Liver (tissue), 9 donors: ENCODE results near the gene PITRM1. TPM values are rescaled to one million over a fixed set of nuclear protein-coding genes. Genes with fewer than 3 reads are reported as not detected.

Source experiments
- DNase-seq: peaks from one replicate; pipeline ENCODE4 v3.0.0-alpha.2; 2017; ENCODE audit warnings: low spot score
- H3K27ac ChIP-seq, 2 donors: one replicate each; pipeline ENCODE4 v1.7.0; 2013; ENCODE audit warnings: inconsistent platforms in 2 of 2, low read length in 2 of 2, control low read depth in 1 of 2, low read depth in 1 of 2, mild to moderate bottlenecking in 1 of 2
- H3K27me3 ChIP-seq, 4 donors: one replicate each; pipeline versions ENCODE4 v1.6.1 to v1.7.0; 2013; ENCODE audit warnings: low read length in 3 of 4, inconsistent platforms in 1 of 4, mild to moderate bottlenecking in 1 of 4, moderate library complexity in 1 of 4; ENCODE audit not compliant: control insufficient read depth in 4 of 4, insufficient read depth in 4 of 4
- H3K36me3 ChIP-seq, 4 donors: one replicate each; pipeline versions ENCODE4 v1.6.1 to v1.7.0; 2013; ENCODE audit warnings: low read length in 3 of 4, mild to moderate bottlenecking in 3 of 4, low read depth in 1 of 4, moderate library complexity in 1 of 4; ENCODE audit not compliant: control insufficient read depth in 4 of 4, insufficient read depth in 3 of 4
- H3K4me1 ChIP-seq, 4 donors: one replicate each; pipeline versions ENCODE4 v1.6.1 to v1.7.0; 2013; ENCODE audit warnings: low read length in 3 of 4, mild to moderate bottlenecking in 3 of 4, moderate library complexity in 1 of 4; ENCODE audit not compliant: control insufficient read depth in 4 of 4, insufficient read depth in 4 of 4
- H3K4me3 ChIP-seq, 3 donors: one replicate each; pipeline versions ENCODE4 v1.6.1 to v1.7.0; 2013; ENCODE audit warnings: low read length in 3 of 3, control low read depth in 1 of 3, low read depth in 1 of 3, mild to moderate bottlenecking in 1 of 3
- H3K9ac ChIP-seq, 2 donors: one replicate each; pipeline ENCODE4 v1.7.0; 2013; ENCODE audit warnings: low read length in 2 of 2, mild to moderate bottlenecking in 2 of 2, moderate library complexity in 2 of 2, control low read depth in 1 of 2, low read depth in 1 of 2
- H3K9me3 ChIP-seq, 4 donors: one replicate each; pipeline versions ENCODE4 v1.6.1 to v1.7.0; 2013; ENCODE audit warnings: low read length in 3 of 4; ENCODE audit not compliant: control insufficient read depth in 4 of 4
- FOXA1 ChIP-seq: IDR thresholded peaks from 2 replicates; pipeline ENCODE4 v1.6.1; 2016; ENCODE audit warnings: antibody characterized with exemption
- FOXA2 ChIP-seq: IDR thresholded peaks from 2 replicates; pipeline ENCODE4 v1.6.1; 2016; ENCODE audit warnings: antibody characterized with exemption
- HNF4A ChIP-seq, 2 donors: conservative IDR thresholded peaks; 2 replicates each; pipeline ENCODE4 v1.6.1; 2016; ENCODE audit warnings: antibody characterized with exemption in 2 of 2, mild to moderate bottlenecking in 2 of 2
- JUND ChIP-seq, 2 donors: IDR thresholded peaks; 2 replicates each; pipeline ENCODE4 v1.6.1; 2016; ENCODE audit warnings: antibody characterized with exemption in 2 of 2
- NR2F2 ChIP-seq: IDR thresholded peaks from 2 replicates; pipeline ENCODE4 v1.6.1; 2016; ENCODE audit warnings: antibody characterized with exemption
- RAD21 ChIP-seq, 2 donors: IDR thresholded peaks; 2 replicates each; pipeline ENCODE4 v1.6.1; 2016; ENCODE audit warnings: antibody characterized with exemption in 2 of 2, mild to moderate bottlenecking in 2 of 2
- RXRA ChIP-seq, 2 donors: IDR thresholded peaks; 2 replicates each; pipeline ENCODE4 v1.6.1; 2017 to 2018; ENCODE audit warnings: antibody characterized with exemption in 2 of 2, mild to moderate bottlenecking in 1 of 2
- SP1 ChIP-seq: IDR thresholded peaks from 2 replicates; pipeline ENCODE4 v1.6.1; 2018; ENCODE audit warnings: antibody characterized with exemption, mild to moderate bottlenecking
- WGBS: extraction: QIAGEN DNeasy Blood & Tissue Kit; methylation state at CpG from one replicate; pipeline ENCODE4 v1.1.7; 2013; 5-methylcytosine and 5-hydroxymethylcytosine counted together
- polyA plus RNA-seq, 2 donors: library from polyadenylated mRNA; stranded (reverse) in 1 of 2; unstranded in 1 of 2; fragments of 200-250 nt in 1 of 2; fragments of >200 nt in 1 of 2; fragmentation: Nextera tagmentation in 1 of 2; extraction: Ambion mirVana in 1 of 2; gene quantifications; one replicate each; pipeline versions ENCODE4 v1.2.1 to v1.2.3, GENCODE V29; 2013 to 2015
- total RNA-seq, 2 donors: library from RNA; depleted of rRNA; stranded (reverse); fragments of >200 nt; gene quantifications; one replicate each; pipeline ENCODE4 v1.2.3, GENCODE V29; 2014
- TF ChIP-seq, protein P1 (sequence below): fragments of 150-350 bp; IDR thresholded peaks from 2 replicates; pipeline ENCODE4 v1.5.1; 2017; ENCODE audit warnings: improper control_type of control experiment, low read depth, low read length; ENCODE audit not compliant: missing input control
- TF ChIP-seq, protein P2 (sequence below): IDR thresholded peaks from 2 replicates; pipeline ENCODE4 v1.6.1; 2016; ENCODE audit warnings: antibody characterized with exemption
- TF ChIP-seq, protein P3 (sequence below): IDR thresholded peaks from 2 replicates; pipeline ENCODE4 v1.6.1; 2016; ENCODE audit warnings: antibody characterized with exemption
- TF ChIP-seq, protein P4 (sequence below): IDR thresholded peaks from 2 replicates; pipeline ENCODE4 v1.6.1; 2016; ENCODE audit warnings: antibody characterized with exemption
- TF ChIP-seq, protein P5 (sequence below): IDR thresholded peaks from 2 replicates; pipeline ENCODE4 v1.6.1; 2016; ENCODE audit warnings: antibody characterized with exemption, mild to moderate bottlenecking
- donor health status: healthy.
- donor health status: healthy.
- donor health status: healthy.
- donor health status: healthy.
- donor health status: healthy.

PITRM1 gene
- total and polyA plus RNA-seq, 4 donors: 21.1 to 43.1 (median 27.7) TPM

DNA sequence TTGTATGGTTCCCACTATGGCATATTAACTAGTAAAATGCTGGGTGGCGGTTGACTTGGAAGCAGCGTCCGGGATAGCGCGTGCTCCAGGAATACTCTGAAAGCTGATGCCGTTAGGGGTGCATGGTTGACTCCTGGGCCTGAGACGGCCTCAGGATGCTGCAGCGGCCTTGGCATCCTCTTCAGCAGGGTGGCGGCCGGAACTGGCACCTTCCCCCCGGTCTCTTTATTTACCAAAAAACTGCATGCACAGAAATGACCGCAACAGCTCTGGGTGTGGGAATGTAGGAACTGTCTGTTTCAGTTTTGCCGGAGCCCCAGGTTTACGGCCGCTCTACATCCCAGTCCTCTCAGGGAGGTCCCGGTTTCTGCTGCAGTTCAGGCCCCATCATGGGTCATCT, 76.4 kb downstream of the PITRM1 start:
- Histone ChIP-seq H3K27me3 (peaks cover 0 to 3% (median 0%) of the 10 kb centered on the region in 4 donors), H3K9me3 (no peaks in the 10 kb centered on the region), H3K27ac (no peak overlapping the region), H3K9ac (no peak overlapping the region), H3K36me3 (no peaks in the 10 kb centered on the region), H3K4me3 (no peak overlapping the region), H3K4me1 (no peaks in the 10 kb centered on the region)
- WGBS: 79% methylated on average over 16 of the region's 16 CpGs
- no peak for DNase-seq
- TF ChIP-seq JUND (IDR thresholded peaks at IDR 0.05): no peak

DNA sequence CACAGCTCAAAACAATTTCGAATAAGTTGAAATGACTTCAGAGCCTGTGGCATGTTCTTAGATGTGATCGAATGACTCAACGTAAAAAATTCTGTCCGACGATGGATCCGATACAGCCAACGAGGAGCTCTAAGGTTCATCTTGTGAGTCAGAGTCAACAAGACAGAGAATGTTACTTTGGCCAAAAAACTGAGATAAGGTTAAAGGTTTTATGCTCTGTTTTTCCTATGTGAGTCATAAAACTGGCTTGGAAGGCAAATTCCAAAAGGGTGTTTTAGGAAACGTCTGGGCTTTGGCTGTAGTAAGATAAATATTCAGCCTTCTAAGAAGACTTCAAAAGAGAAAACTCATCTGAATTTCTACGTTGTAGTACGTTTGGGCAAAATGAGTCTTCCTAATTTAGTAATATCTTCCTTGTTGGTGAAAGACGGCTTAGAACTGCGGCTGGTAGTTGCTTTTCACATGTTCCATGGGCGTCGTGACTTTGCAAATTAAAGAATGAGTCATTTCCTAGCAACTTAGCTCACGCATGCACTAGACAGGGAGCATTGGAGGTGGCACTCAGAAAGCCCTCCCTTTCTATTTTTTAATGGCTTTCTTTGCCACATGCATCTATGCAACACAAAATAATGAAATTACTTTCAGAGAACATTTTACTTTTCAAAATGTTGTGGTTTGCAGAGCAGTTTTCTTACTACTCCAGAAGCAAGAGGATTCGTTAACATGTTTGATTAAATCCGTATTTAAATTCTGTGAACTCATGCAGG, 77.0 kb downstream of the PITRM1 start:
- H3K9ac ChIP-seq: no peak overlapping the region
- DNase-seq: no peak
- no peaks in the 10 kb centered on the region for H3K36me3 ChIP-seq
- H3K27me3 ChIP-seq: peaks cover 0 to 3% (median 0%) of the 10 kb centered on the region in 4 donors
- no peak overlapping the region for H3K4me3 ChIP-seq
- TF ChIP-seq, protein P1, sequence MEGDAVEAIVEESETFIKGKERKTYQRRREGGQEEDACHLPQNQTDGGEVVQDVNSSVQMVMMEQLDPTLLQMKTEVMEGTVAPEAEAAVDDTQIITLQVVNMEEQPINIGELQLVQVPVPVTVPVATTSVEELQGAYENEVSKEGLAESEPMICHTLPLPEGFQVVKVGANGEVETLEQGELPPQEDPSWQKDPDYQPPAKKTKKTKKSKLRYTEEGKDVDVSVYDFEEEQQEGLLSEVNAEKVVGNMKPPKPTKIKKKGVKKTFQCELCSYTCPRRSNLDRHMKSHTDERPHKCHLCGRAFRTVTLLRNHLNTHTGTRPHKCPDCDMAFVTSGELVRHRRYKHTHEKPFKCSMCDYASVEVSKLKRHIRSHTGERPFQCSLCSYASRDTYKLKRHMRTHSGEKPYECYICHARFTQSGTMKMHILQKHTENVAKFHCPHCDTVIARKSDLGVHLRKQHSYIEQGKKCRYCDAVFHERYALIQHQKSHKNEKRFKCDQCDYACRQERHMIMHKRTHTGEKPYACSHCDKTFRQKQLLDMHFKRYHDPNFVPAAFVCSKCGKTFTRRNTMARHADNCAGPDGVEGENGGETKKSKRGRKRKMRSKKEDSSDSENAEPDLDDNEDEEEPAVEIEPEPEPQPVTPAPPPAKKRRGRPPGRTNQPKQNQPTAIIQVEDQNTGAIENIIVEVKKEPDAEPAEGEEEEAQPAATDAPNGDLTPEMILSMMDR: no peak
- TF ChIP-seq HNF4A (conservative IDR thresholded peaks at IDR 0.05): peak in 1 of 2 donors; percentile 33
- peak in 1 of 2 donors; percentile 19 for TF ChIP-seq RXRA (IDR thresholded peaks at IDR 0.05)
- peak; percentile 81 for TF ChIP-seq NR2F2
- TF ChIP-seq, protein P2, sequence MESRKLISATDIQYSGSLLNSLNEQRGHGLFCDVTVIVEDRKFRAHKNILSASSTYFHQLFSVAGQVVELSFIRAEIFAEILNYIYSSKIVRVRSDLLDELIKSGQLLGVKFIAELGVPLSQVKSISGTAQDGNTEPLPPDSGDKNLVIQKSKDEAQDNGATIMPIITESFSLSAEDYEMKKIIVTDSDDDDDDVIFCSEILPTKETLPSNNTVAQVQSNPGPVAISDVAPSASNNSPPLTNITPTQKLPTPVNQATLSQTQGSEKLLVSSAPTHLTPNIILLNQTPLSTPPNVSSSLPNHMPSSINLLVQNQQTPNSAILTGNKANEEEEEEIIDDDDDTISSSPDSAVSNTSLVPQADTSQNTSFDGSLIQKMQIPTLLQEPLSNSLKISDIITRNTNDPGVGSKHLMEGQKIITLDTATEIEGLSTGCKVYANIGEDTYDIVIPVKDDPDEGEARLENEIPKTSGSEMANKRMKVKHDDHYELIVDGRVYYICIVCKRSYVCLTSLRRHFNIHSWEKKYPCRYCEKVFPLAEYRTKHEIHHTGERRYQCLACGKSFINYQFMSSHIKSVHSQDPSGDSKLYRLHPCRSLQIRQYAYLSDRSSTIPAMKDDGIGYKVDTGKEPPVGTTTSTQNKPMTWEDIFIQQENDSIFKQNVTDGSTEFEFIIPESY: no peak
- TF ChIP-seq JUND (IDR thresholded peaks at IDR 0.05): peak; percentile 74 to 93
- TF ChIP-seq RAD21 (IDR thresholded peaks at IDR 0.05): no peak
- no peak for TF ChIP-seq FOXA2
- H3K9me3 ChIP-seq: no peaks in the 10 kb centered on the region
- 34% methylated on average over 17 of the region's 17 CpGs for WGBS
- H3K27ac ChIP-seq: peak overlapping the region in 1 of 2 donors; percentile 41
- H3K4me1 ChIP-seq: no peaks in the 10 kb centered on the region

DNA sequence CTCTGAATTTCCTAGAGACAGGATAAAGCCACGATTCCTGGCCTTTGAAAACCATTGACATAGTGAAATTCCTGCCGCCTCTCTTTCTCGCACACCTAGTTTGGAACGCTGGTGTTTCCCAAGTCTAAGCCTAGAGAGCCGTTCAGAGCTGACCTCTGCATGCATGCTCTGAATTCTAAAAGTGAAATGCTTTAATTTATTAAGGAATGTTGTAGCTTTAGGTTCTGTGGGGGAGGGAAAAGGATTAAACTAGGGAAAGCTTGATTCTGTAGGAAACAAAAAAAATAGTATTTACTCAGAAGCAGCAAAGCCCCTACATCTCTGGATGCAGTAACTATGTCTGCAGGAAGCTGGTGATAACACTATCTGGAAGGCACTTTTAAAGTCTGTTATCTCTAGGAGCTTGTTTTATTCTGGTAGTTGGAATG, 78.0 kb downstream of the PITRM1 start:
- H3K27ac ChIP-seq: no peak overlapping the region
- H3K27me3 ChIP-seq: peaks cover 0 to 3% (median 0%) of the 10 kb centered on the region in 4 donors
- no peak overlapping the region for H3K4me3 ChIP-seq
- no peaks in the 10 kb centered on the region for H3K36me3 ChIP-seq
- no peaks in the 10 kb centered on the region for H3K9me3 ChIP-seq
- no peak overlapping the region for H3K9ac ChIP-seq
- DNase-seq: no peak
- no peaks in the 10 kb centered on the region for H3K4me1 ChIP-seq
- WGBS: 44% methylated on average over 5 of the region's 5 CpGs
- TF ChIP-seq, protein P3, sequence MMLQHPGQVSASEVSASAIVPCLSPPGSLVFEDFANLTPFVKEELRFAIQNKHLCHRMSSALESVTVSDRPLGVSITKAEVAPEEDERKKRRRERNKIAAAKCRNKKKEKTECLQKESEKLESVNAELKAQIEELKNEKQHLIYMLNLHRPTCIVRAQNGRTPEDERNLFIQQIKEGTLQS: no peak
- TF ChIP-seq RXRA (IDR thresholded peaks at IDR 0.05): no peak
- TF ChIP-seq, protein P2: no peak
- TF ChIP-seq, protein P4, sequence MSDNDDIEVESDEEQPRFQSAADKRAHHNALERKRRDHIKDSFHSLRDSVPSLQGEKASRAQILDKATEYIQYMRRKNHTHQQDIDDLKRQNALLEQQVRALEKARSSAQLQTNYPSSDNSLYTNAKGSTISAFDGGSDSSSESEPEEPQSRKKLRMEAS: no peak
- TF ChIP-seq, protein P5, sequence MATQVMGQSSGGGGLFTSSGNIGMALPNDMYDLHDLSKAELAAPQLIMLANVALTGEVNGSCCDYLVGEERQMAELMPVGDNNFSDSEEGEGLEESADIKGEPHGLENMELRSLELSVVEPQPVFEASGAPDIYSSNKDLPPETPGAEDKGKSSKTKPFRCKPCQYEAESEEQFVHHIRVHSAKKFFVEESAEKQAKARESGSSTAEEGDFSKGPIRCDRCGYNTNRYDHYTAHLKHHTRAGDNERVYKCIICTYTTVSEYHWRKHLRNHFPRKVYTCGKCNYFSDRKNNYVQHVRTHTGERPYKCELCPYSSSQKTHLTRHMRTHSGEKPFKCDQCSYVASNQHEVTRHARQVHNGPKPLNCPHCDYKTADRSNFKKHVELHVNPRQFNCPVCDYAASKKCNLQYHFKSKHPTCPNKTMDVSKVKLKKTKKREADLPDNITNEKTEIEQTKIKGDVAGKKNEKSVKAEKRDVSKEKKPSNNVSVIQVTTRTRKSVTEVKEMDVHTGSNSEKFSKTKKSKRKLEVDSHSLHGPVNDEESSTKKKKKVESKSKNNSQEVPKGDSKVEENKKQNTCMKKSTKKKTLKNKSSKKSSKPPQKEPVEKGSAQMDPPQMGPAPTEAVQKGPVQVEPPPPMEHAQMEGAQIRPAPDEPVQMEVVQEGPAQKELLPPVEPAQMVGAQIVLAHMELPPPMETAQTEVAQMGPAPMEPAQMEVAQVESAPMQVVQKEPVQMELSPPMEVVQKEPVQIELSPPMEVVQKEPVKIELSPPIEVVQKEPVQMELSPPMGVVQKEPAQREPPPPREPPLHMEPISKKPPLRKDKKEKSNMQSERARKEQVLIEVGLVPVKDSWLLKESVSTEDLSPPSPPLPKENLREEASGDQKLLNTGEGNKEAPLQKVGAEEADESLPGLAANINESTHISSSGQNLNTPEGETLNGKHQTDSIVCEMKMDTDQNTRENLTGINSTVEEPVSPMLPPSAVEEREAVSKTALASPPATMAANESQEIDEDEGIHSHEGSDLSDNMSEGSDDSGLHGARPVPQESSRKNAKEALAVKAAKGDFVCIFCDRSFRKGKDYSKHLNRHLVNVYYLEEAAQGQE: no peak
- no peak for TF ChIP-seq HNF4A (conservative IDR thresholded peaks at IDR 0.05)
- TF ChIP-seq, protein P1: no peak
- TF ChIP-seq FOXA1: no peak
- TF ChIP-seq SP1: no peak
